Mucosa of descending colon (tissue), 3 donors: ENCODE results near the gene CALN1. TPM values are rescaled to one million over a fixed set of nuclear protein-coding genes. Genes with fewer than 3 reads are reported as not detected.

ENCODE experiments used
- ATAC-seq: fragments of 200-7000 bp; cut with Tn5 transposase; one replicate; pipeline ENCODE4 v1.9.1; 2020; ENCODE audit warnings: mild to moderate bottlenecking, moderate library complexity
- DNase-seq, 3 donors: peaks; one replicate each; pipeline ENCODE4 v3.0.0-alpha.2; 2020
- H3K36me3 ChIP-seq: fragments of 200-600 bp; one replicate; pipeline ENCODE4 v1.8.0; 2021; ENCODE audit warnings: low read depth, mild to moderate bottlenecking
- H3K4me1 ChIP-seq: fragments of 200-600 bp; one replicate; pipeline ENCODE4 v1.8.0; 2021; ENCODE audit warnings: low read depth, mild to moderate bottlenecking
- H3K4me3 ChIP-seq: fragments of 200-600 bp; one replicate; pipeline ENCODE4 v1.8.0; 2021; ENCODE audit warnings: mild to moderate bottlenecking
- H3K9me3 ChIP-seq: fragments of 200-600 bp; one replicate; pipeline ENCODE4 v1.8.0; 2021; ENCODE audit warnings: mild to moderate bottlenecking
- intact Hi-C, 2 donors: fragments of 100-400 bp; cut with DNase I in 1 of 2; cut with micrococcal nuclease in 1 of 2; formaldehyde crosslinking; loops; one replicate each; pipeline versions ENCODE4 v1.11.0 to v1.11.1; 2022; cut with DNase I, micrococcal nuclease
- total RNA-seq, 3 donors: library from RNA; stranded (reverse); fragmentation: NEBNext Ultra II Directional in 2 of 3; extraction: Animal tissue kit (Norgen Biotek cat#: 25700) in 2 of 3; gene quantifications; one replicate each; pipeline versions ENCODE4 v1.2.1 to v1.2.4, GENCODE V29; 2021 to 2023
- TF ChIP-seq, protein P1 (sequence below): fragments of 200-600 bp; IDR thresholded peaks from one replicate; pipeline ENCODE4 v1.8.0; 2022; ENCODE audit warnings: antibody characterized with exemption, mild to moderate bottlenecking
- donor health status: DM: no; HTN: no; CAD: no; lungs with moderate emphysema.
- donor health status: DM: no; HTN: no; CAD: no.
- donor health status: DM: no; HTN: yes; CAD: no.

The CALN1 gene
- total RNA-seq, 3 donors from 2014 or later = not detected

DNA sequence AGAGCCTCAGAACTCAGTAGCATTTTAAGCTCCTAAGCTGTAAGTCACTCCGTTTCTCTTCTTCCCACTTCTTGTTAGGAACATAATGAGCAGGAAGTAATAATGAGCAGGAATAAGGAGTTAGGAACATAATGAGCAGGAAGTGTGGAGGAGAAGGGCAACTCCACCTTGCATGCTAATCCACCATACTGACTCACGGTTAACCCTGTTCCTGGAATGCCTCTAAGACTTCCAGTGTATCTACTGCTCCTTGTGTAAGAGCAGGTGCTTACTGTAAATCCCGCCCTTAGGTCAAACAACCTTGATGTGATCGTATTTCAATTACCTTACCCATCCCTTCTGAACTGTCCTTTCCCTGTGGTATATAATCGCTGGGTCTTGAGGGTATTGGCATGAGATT is 528.7 kb downstream of the CALN1 start:
- Histone ChIP-seq H3K36me3 (no peaks in the 10 kb centered on the region), H3K9me3 (peaks cover 64% of the 10 kb centered on the region), H3K4me1 (no peaks in the 10 kb centered on the region), H3K4me3 (no peak overlapping the region)
- DNase-seq = no peak
- no peak for ATAC-seq
- TF ChIP-seq, protein P1, sequence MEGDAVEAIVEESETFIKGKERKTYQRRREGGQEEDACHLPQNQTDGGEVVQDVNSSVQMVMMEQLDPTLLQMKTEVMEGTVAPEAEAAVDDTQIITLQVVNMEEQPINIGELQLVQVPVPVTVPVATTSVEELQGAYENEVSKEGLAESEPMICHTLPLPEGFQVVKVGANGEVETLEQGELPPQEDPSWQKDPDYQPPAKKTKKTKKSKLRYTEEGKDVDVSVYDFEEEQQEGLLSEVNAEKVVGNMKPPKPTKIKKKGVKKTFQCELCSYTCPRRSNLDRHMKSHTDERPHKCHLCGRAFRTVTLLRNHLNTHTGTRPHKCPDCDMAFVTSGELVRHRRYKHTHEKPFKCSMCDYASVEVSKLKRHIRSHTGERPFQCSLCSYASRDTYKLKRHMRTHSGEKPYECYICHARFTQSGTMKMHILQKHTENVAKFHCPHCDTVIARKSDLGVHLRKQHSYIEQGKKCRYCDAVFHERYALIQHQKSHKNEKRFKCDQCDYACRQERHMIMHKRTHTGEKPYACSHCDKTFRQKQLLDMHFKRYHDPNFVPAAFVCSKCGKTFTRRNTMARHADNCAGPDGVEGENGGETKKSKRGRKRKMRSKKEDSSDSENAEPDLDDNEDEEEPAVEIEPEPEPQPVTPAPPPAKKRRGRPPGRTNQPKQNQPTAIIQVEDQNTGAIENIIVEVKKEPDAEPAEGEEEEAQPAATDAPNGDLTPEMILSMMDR = no peak
- intact Hi-C loops = no loop called here

- no peak for ATAC-seq
- no peaks in the 10 kb centered on the region for H3K4me1 ChIP-seq
- H3K4me3 ChIP-seq = no peak overlapping the region
- intact Hi-C loops = no loop called here
- TF ChIP-seq, protein P1 = no peak
- peaks cover 73% of the 10 kb centered on the region for H3K9me3 ChIP-seq
- H3K36me3 ChIP-seq = no peaks in the 10 kb centered on the region
- no peak for DNase-seq
These were observed 540.7 kb downstream of the CALN1 start for GRCh38 chr7:71871446-71871845.

DNA sequence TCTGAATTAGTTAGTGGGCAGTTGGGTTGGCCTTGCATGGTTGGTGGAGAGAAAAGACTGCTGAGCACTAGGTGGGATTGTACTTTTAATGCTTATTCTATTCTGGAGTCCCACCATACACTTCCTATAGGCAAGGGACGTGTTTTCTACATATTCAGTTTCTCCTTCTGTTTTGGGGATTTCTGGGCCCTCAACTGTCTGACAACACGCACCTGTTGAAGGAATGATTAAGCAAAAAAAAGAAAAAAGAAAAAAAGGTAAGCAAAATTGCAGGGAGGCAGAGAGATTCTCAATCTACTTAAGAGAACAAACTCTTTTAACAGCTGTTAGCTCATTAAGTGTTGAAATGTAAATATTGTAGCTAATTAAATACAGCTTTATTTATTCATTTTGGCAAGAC is 541.3 kb downstream of the CALN1 start:
- Histone ChIP-seq H3K36me3 (no peaks in the 10 kb centered on the region), H3K4me1 (no peaks in the 10 kb centered on the region), H3K9me3 (peaks cover 72% of the 10 kb centered on the region), H3K4me3 (no peak overlapping the region)
- ATAC-seq (no peak), DNase-seq (no peak)
- TF ChIP-seq, protein P1 = no peak
- intact Hi-C loops = no loop called here

DNA sequence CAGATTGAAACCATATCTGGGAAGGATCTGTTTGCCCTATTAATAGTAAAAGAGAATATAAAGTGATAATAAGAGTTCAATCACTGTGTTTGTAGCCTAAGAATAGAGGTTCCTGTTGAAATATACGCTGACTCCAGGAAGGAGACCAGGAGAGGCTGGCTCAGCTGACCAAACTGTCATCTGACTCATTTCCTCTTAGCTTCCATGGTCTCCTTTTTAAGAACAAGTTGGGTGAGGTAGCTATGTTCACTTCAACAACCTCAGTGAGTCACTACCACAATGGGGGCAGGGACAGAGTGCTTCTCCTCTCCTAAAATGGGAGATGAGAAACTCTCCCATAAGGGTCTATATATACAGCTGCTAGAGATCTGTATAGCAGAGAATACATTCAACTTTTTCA is 543.3 kb downstream of the CALN1 start:
- no peak for ATAC-seq
- H3K4me1 ChIP-seq = no peaks in the 10 kb centered on the region
- peaks cover 68% of the 10 kb centered on the region for H3K9me3 ChIP-seq
- no peak for DNase-seq
- intact Hi-C loops = no loop called here
- no peaks in the 10 kb centered on the region for H3K36me3 ChIP-seq
- H3K4me3 ChIP-seq = no peak overlapping the region
- TF ChIP-seq, protein P1 = no peak

DNA sequence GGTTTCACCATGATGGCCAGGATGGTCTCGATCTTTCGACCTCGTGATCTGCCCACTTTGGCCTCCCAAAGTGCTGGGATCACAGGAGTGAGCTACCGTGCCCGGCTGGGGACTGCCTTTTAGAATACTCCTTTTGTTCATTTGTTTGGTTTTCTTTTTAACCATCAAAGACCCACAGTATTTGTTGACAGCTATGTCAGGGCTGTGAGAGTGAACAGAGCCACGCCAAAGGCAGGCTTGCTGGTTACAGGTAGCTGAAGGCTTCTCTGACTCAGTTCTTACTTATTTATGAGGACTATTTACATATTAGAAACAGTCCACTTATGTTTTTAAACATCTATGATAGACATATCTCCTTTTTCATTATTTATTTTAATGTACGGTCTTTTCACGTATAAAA is 544.5 kb downstream of the CALN1 start:
- ATAC-seq (no peak), DNase-seq (no peak)
- peaks cover 63% of the 10 kb centered on the region for H3K9me3 ChIP-seq
- H3K36me3 ChIP-seq = no peaks in the 10 kb centered on the region
- H3K4me1 ChIP-seq = no peaks in the 10 kb centered on the region
- TF ChIP-seq, protein P1 = no peak
- no peak overlapping the region for H3K4me3 ChIP-seq
- intact Hi-C loops = no loop called here

DNA sequence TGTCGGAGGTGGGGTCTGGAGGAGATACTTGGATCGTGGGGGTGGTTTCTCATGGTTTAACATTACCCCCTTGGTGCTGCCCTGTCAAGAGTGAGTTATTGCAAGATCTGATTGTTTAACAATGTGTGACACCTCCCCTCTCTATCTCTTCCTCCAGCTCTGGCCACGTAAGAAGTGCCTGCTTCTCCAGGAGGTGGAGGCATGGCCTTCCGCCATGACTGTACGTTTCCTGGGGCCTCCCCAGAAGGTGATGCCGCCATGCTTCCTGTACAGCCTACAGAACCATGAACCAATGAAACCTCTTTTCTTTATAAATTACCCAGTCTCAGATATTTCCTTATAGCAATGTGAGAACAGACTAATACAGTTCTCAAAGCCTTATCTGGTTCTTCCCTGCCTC is 547.0 kb downstream of the CALN1 start:
- intact Hi-C loops = no loop called here
- DNase-seq = no peak
- H3K9me3 ChIP-seq = peaks cover 74% of the 10 kb centered on the region
- ATAC-seq = no peak
- H3K36me3 ChIP-seq = no peaks in the 10 kb centered on the region
- H3K4me3 ChIP-seq = no peak overlapping the region
- H3K4me1 ChIP-seq = no peaks in the 10 kb centered on the region
- TF ChIP-seq, protein P1 = no peak
